SH-SY5Y (cell line): ENCODE data around the gene AANAT.

ENCODE experiments used
- GATA2 ChIP-seq: IDR thresholded peaks from 2 replicates; pipeline ENCODE4 v1.6.1; 2011; ENCODE audit warnings: mild to moderate bottlenecking, low read depth, low read length
- GATA3 ChIP-seq: IDR thresholded peaks from 2 replicates; pipeline ENCODE4 v1.6.1; 2011; ENCODE audit warnings: low read depth, mild to moderate bottlenecking, low read length, moderate library complexity

GRCh38 chr17:76493505-76494167 lies 26.2 kb downstream of the AANAT start:
- TF ChIP-seq GATA2 (no peak), GATA3 (no peak)
